GM21381 (cell line): Measurements from ENCODE around the gene IFNB1.

ENCODE experiments used
- ATAC-seq: cut with Tn5 transposase; IDR thresholded peaks from one replicate; pipeline ENCODE4 v1.9.1; 2021; ENCODE audit warnings: mild to moderate bottlenecking, moderate library complexity; ENCODE audit not compliant: unreplicated experiment

Gene IFNB1

GRCh38 chr9:21070906-21071305 is 6.8 kb downstream of the IFNB1 start:
- no peak for ATAC-seq

DNA sequence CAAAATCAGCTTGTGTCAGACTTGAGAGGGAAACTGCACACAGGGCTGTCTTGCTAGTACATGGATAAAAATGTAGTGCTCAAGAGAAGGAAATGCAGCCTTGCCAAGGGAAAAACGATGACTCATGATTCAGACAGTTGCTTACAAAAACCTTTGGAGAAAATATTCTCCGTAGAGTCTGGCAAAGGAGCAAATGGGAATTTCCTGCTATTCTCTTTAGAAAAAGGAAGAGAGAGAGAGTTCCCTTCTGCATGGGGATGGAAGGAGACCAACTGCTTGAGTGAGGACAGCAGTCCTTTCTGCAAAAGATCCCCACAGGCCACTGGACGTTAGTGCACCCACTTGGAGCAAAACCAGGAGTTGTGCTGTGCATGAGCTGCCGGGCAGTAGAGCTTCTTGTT is 7.6 kb downstream of the IFNB1 start:
- ATAC-seq, result no peak

DNA sequence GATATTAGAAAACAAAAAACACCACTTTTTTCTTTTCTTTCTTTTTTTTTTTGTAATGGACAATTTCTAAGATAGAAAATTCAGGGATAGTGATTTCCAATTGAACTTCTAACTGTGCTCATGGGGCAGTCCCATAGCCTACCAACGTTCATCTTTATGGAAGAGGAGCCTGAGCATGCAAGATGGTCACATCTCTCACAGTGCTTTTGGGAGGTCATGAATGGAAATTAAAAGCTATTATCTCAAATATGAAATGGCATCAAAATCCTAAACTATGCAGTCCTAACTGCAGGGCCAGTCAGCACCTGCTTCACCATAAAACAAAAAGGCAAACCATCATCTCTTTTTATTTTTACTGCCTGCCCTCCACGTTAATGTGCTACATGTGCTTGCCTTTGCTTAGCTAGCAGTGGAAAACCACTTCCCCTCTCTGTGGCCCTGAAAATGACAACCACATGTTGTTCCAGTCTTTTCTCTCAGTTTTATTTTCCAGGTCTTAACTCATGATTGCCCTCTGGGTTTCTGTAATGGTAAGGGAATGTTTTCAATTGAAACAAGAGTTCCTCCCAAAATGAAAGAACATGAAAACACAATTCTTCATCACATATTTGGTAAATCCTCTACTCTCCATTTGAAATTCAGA is 16.7 kb downstream of the IFNB1 start:
- ATAC-seq, result peak; percentile 91

DNA sequence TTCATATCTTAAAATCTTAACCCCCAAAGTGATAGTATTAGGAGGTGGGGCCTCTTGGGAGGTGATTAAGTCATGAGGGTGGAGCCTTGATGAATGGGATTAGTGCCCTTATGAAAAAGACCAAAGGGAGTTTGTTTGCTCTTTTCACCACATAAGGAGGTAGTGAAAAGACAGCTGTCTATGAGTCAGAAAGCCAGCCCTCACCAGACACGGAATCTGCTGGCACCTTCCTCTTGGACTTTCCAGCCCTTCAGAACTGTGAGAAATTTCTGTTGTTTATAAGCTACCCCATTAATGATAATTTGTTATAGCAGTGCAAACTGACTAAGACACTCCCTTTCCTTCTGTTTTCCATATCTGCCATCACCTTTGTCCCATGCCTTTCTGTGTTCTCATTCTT is 20.8 kb downstream of the IFNB1 start:
- ATAC-seq, result no peak

GRCh38 chr9:21053851-21054250 is 23.9 kb downstream of the IFNB1 start:
- no peak for ATAC-seq

- no peak for ATAC-seq
Measured at GRCh38 chr9:21047281-21047691, 30.5 kb downstream of the IFNB1 start.

DNA sequence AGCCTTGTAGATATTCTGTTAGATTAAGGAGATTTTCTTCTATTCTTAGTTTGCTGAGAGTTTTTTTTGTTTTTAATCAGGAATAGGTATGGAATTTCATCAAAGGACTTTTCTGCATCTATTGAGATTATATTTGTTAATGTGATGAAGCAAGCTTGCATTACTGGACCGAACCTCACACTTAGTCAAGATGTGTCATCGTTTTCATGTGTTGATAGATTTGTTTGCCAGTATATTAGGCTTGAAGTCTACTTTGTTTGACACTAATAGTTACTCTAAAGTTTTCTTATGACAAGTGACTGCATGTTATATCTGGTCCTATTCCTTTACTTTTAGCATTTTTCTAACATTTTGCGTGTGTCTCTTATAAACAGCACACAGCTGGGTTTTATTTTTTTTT is 33.9 kb downstream of the IFNB1 start:
- ATAC-seq, result no peak

DNA sequence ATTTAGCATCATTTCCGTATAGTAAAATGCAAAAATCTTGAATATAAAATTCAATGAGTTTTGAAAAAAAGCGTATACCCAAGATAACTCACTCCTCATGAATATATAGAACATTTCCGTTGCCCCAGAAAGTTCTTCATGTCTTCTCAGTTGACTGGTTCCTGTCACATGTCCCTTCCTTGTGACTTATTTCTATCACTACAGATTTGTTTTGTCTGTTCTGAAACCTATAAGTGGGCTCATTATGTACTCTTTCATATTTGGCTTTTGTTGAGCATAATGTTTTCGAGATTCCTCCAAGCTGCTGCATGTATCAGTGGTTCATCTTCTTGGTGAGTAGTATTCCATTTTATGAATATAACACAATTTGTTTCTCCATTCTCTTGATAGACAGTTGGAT is 35.3 kb downstream of the IFNB1 start:
- ATAC-seq, result no peak

DNA sequence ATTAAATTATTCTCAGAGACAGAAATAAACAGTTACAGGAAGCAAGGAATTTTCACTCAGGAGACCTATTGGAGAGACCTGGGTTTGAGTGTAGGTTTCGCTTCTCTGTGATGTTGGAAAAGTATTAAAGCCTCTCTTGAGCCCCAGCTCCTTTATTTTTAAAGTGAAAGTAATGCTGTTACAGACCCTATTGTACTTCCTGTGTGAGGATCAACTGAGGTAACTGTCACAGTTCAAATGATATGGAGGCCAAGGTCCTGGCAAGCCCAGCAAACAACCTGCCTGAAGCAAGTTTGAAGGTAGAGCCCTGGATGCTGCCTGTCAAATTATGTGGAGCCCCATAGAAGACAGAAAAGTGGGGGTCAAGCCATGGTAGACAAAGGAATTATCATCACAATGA is 38.4 kb downstream of the IFNB1 start:
- no peak for ATAC-seq

DNA sequence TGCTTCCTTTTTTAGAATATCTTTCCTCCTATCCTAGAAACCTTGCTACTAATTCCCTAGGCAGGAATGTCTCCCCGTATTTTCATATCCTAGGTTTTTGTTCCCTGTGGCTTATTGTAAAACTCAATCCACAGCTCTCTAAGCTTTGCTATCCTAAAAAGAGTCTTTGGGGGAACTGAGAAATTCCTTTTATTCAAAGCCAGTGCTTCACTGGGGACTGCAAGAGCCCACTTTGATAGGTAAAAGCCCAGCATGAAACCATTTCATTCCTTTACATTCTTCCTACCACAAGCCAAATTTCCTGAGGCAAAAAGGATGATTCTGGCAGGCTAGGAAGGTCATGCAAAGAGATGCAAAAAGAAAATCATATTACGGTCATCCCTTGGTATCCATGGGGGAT is 40.5 kb downstream of the IFNB1 start:
- no peak for ATAC-seq

- ATAC-seq, result no peak
Measured at GRCh38 chr9:21031808-21032183, 45.9 kb downstream of the IFNB1 start.

DNA sequence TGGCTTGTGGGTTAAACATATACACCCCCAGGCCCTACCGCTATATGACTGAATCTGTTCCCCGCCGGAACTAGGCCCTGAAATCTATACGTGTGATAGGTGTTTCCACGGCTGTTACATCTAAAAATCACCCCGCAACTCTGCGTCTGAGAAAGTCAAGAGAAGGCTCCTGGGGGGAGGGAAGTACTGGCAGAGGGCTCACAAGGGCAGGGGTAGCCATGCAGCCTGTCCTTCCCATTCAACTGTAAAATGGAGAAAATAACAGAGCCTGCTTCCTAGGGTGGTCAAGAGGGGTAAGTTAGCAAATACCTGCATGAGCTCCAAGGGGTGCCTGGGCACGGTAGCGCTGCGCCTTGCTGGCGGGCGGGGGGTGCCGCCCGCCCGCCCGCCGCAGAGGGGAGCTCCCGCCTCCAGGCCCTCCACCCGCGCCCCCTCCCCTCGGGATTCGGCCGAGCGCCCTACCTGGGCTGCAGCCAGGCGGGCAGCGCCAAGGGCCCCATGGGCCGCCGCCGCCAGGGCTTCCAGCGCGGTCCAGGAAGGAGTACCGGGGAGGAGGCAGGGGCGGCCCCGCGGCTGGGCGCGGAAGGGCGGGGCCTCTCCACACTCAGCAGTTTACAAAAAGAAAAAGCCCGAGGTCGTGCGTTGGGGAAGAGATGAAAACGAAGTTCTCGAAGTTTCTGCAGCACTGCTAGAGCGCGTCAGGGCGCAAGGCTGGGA is 46.5 kb downstream of the IFNB1 start, which contains the start of gene HACD4:
Gene HACD4, minus strand, starts transcription at position 550 of the 717 bp plus-strand sequence. Its CDS starts 50 bp downstream, at position 500.
- ATAC-seq, result peak; percentile 76

DNA sequence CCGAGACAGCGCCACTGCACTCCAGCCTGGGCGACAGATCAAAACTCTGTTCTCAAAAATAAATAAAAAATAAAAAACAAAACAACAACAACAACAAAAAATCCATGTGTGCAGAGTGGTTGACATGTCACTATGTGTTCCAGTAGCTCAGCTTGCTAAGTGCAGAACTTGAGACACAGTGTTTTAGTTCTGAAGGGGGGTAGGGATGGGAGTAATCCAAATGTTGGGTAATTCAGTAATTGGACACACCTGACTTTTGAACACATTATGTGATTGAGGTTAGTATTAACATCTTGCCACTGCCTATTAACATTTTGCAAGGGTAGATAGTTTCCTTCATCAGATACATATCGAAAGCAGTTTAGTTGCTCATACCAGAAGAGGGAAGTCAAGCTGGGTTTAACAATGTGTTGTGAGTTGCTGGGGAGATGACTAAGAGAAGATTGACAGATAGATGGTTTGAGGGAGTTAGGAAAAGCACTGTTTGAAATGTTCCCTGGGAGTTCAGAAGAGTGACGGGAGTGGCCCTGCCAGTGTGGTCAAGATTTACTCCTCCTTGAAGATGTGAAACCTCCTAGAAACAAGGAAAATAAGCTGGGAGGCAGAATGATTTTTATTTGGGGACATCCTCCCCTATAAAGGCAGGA is 47.2 kb downstream of the IFNB1 start:
- peak; percentile 63 for ATAC-seq

GRCh38 chr9:21029661-21030060 is 48.1 kb downstream of the IFNB1 start:
- no peak for ATAC-seq

GRCh38 chr9:21028466-21028865 is 49.3 kb downstream of the IFNB1 start:
- ATAC-seq, result no peak

DNA sequence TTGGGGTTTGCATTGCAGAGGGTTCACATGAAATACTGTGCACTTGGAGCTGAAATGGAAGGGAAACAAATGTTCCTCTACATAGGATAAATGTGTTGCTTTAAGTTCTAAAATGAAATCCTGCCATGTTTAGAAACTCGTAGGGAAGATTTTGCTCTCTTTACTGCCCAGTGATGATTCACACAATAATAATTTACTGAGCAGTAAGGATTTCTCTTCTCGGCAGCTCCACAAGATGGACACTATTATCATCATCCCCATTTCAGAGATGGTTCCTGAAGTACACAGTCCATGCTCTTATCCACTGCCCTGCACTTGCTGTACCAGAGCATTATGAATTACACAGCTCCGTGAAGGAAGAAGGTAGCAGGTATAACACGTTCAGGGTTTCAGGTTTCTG is 50.4 kb downstream of the IFNB1 start:
- ATAC-seq, result no peak
